IMR-90 (cell line): ENCODE data around the gene CDS2. TPM values are rescaled to one million over a fixed set of nuclear protein-coding genes. Genes with fewer than 3 reads are reported as not detected.

Source experiments
- ATAC-seq: fragments of 200-7000 bp; cut with Tn5 transposase; 2 replicates; pipeline ENCODE4 v1.9.1; 2020; ENCODE audit warnings: low read depth, mild to moderate bottlenecking, moderate library complexity
- BruUV-seq: library from RNA; stranded (reverse); fragments of 400-500 nt; replicated peaks from 2 replicates; lab custom pipeline; 2021; lab: Mats Ljungman, UMichigan
- CTCF ChIA-PET: fragments of 300-600 bp; formaldehyde crosslinking; extraction: SDS; loops from one replicate; lab custom pipeline; 2021; ENCODE audit warnings: antibody characterized with exemption; lab: Yijun Ruan, JAX
- POLR2A ChIA-PET: fragments of 300-600 bp; sonication (Branson Sonifier 250); formaldehyde crosslinking; loops from one replicate; lab custom pipeline; 2022; ENCODE audit warnings: antibody characterized with exemption; ENCODE audit not compliant: unreplicated experiment; lab: Charles Lee
- DNase-seq: peaks from one replicate; pipeline ENCODE4 v3.0.0; 2013
- H2AFZ ChIP-seq: replicated peaks from 2 replicates; pipeline ENCODE3; 2013; ENCODE audit warnings: low read length, mild to moderate bottlenecking; ENCODE audit not compliant: poor library complexity
- H2AK5ac ChIP-seq: 2 replicates; pipeline ENCODE4 v1.6.1; 2013; ENCODE audit warnings: low read depth, low read length, inconsistent platforms
- H2AK9ac ChIP-seq: replicated peaks from 2 replicates; pipeline ENCODE3; 2013; ENCODE audit warnings: mild to moderate bottlenecking, low read depth, low read length, moderate library complexity; ENCODE audit not compliant: poor library complexity
- H2BK120ac ChIP-seq: 2 replicates; pipeline ENCODE4 v1.6.1; 2013; ENCODE audit warnings: low read depth, low read length, inconsistent platforms
- H2BK15ac ChIP-seq: 3 replicates; pipeline ENCODE4 v1.6.1; 2013; ENCODE audit warnings: low read depth, low read length, inconsistent platforms
- H2BK20ac ChIP-seq: 2 replicates; pipeline ENCODE4 v1.6.1; 2013; ENCODE audit warnings: low read depth, mild to moderate bottlenecking, inconsistent platforms, low read length, moderate library complexity
- H2BK5ac ChIP-seq: 2 replicates; pipeline ENCODE4 v1.6.1; 2013; ENCODE audit warnings: mild to moderate bottlenecking, low read depth, low read length, inconsistent platforms; ENCODE audit not compliant: poor library complexity, severe bottlenecking
- H3K14ac ChIP-seq: replicated peaks from 2 replicates; pipeline ENCODE4 v1.6.1; 2013; ENCODE audit warnings: low read depth, low read length, inconsistent platforms
- H3K18ac ChIP-seq: 2 replicates; pipeline ENCODE4 v1.6.1; 2013; ENCODE audit warnings: low read depth, low read length, control low read depth
- H3K23ac ChIP-seq: 2 replicates; pipeline ENCODE4 v1.6.1; 2013; ENCODE audit warnings: low read depth, low read length, inconsistent platforms
- H3K27ac ChIP-seq: 2 replicates; pipeline ENCODE4 v1.5.1; 2013; ENCODE audit warnings: mild to moderate bottlenecking, control low read depth, low read length; ENCODE audit not compliant: insufficient read depth
- H3K27me3 ChIP-seq: 2 replicates; pipeline ENCODE4 v1.6.1; 2013; ENCODE audit warnings: low read length; ENCODE audit not compliant: control insufficient read depth, insufficient read depth
- H3K36me3 ChIP-seq: 2 replicates; pipeline ENCODE4 v1.6.1; 2013; ENCODE audit warnings: low read length, mixed read lengths; ENCODE audit not compliant: control insufficient read depth, insufficient read depth
- H3K4ac ChIP-seq: 2 replicates; pipeline ENCODE4 v1.6.1; 2013; ENCODE audit warnings: low read depth, low read length, inconsistent platforms
- H3K4me1 ChIP-seq: 2 replicates; pipeline ENCODE4 v1.6.1; 2013; ENCODE audit warnings: low read length, mixed read lengths; ENCODE audit not compliant: control insufficient read depth, insufficient read depth
- H3K4me2 ChIP-seq: 2 replicates; pipeline ENCODE4 v1.6.1; 2013; ENCODE audit warnings: low read depth, mild to moderate bottlenecking, control low read depth, low read length, moderate library complexity
- H3K4me3 ChIP-seq: 2 replicates; pipeline ENCODE4 v1.5.1; 2013; ENCODE audit warnings: low read depth, mild to moderate bottlenecking, control low read depth, low read length, moderate library complexity; ENCODE audit not compliant: insufficient read depth
- H3K56ac ChIP-seq: 2 replicates; pipeline ENCODE4 v1.6.1; 2013; ENCODE audit warnings: low read length, inconsistent platforms; ENCODE audit not compliant: insufficient read depth; ENCODE audit errors: extremely low read depth
- H3K79me1 ChIP-seq, 2 experiments: 2 replicates each; pipeline ENCODE4 v1.6.1; 2013; ENCODE audit warnings: low read length in 2 of 2, inconsistent platforms in 1 of 2, low read depth in 1 of 2
- H3K9ac ChIP-seq: 2 replicates; pipeline ENCODE4 v1.6.1; 2013; ENCODE audit warnings: low read depth, low read length, control low read depth
- H3K9me1 ChIP-seq: 2 replicates; pipeline ENCODE4 v1.6.1; 2013; ENCODE audit warnings: low read length, inconsistent platforms; ENCODE audit not compliant: insufficient read depth
- H3K9me3 ChIP-seq: 2 replicates; pipeline ENCODE4 v1.6.1; 2013; ENCODE audit warnings: low read length; ENCODE audit not compliant: control insufficient read depth, insufficient read depth
- H4K20me1 ChIP-seq: 2 replicates; pipeline ENCODE4 v1.6.1; 2013; ENCODE audit warnings: low read length, inconsistent platforms; ENCODE audit not compliant: insufficient read depth
- H4K5ac ChIP-seq: 2 replicates; pipeline ENCODE4 v1.6.1; 2013; ENCODE audit warnings: mild to moderate bottlenecking, low read depth, low read length, control low read depth
- H4K8ac ChIP-seq, 2 experiments: 2 replicates each; pipeline ENCODE4 v1.6.1; 2013; ENCODE audit warnings: low read depth in 2 of 2, low read length in 2 of 2, control low read depth in 1 of 2, inconsistent platforms in 1 of 2
- H4K91ac ChIP-seq: 2 replicates; pipeline ENCODE4 v1.6.1; 2013; ENCODE audit warnings: low read depth, low read length, inconsistent platforms; ENCODE audit not compliant: insufficient read depth
- BHLHE40 ChIP-seq: fragments of 150-350 bp; IDR thresholded peaks from 2 replicates; pipeline ENCODE4 v1.6.1; 2016; ENCODE audit warnings: mild to moderate bottlenecking, low read depth, low read length
- CHD1 ChIP-seq: IDR thresholded peaks from 2 replicates; pipeline ENCODE4 v1.6.1; 2012; ENCODE audit warnings: low read depth, low read length, improper control_type of control experiment
- FOS ChIP-seq: fragments of 150-350 bp; IDR thresholded peaks from 2 replicates; pipeline ENCODE4 v1.6.1; 2016; ENCODE audit warnings: low read depth, low read length
- MAFK ChIP-seq: IDR thresholded peaks from 2 replicates; pipeline ENCODE4 v1.6.1; 2012; ENCODE audit warnings: low read depth, low read length, improper control_type of control experiment
- MAZ ChIP-seq: IDR thresholded peaks from 2 replicates; pipeline ENCODE4 v1.6.1; 2012; ENCODE audit warnings: low read depth, mild to moderate bottlenecking, low read length, improper control_type of control experiment, moderate library complexity, borderline replicate concordance
- NFE2L2 ChIP-seq: fragments of 150-350 bp; IDR thresholded peaks from 2 replicates; pipeline ENCODE4 v1.6.1; 2016; ENCODE audit warnings: low read depth, mild to moderate bottlenecking, low read length
- POLR2A ChIP-seq: IDR thresholded peaks from 2 replicates; pipeline ENCODE4 v1.6.1; 2012; ENCODE audit warnings: mild to moderate bottlenecking, low read depth, low read length
- RAD21 ChIP-seq: IDR thresholded peaks from 2 replicates; pipeline ENCODE4 v1.6.1; 2012; ENCODE audit warnings: low read length, improper control_type of control experiment
- RCOR1 ChIP-seq: IDR thresholded peaks from 2 replicates; pipeline ENCODE4 v1.6.1; 2012; ENCODE audit warnings: mild to moderate bottlenecking, low read length, improper control_type of control experiment; ENCODE audit not compliant: insufficient replicate concordance
- RFX5 ChIP-seq: IDR thresholded peaks from 2 replicates; pipeline ENCODE4 v1.8.0; 2012; ENCODE audit warnings: low read depth, mild to moderate bottlenecking, low read length, moderate library complexity
- SMC3 ChIP-seq: fragments of 150-350 bp; IDR thresholded peaks from 2 replicates; pipeline ENCODE4 v1.6.1; 2016; ENCODE audit warnings: low read depth, mild to moderate bottlenecking, antibody characterized with exemption, low read length, moderate library complexity
- WGBS, 2 experiments: methylation state at CpG; one replicate each; pipeline versions ENCODE4 v1.1.5 to v1.1.7; 2013; ENCODE audit warnings: missing lambda C conversion rate in 2 of 2; ENCODE audit not compliant: insufficient read length in 1 of 2; ENCODE audit errors: extremely low coverage in 2 of 2; 5-methylcytosine and 5-hydroxymethylcytosine counted together
- dilution Hi-C: fragments of 300-500 bp; cut with HindIII; formaldehyde crosslinking; loops from one replicate; pipeline ENCODE4 v1.14.3; 2018; ENCODE audit warnings: low sequenced_read_pairs; ENCODE audit not compliant: unreplicated experiment
- in situ Hi-C: fragments of 300-500 bp; cut with MboI; formaldehyde crosslinking; loops from 3 replicates; pipeline ENCODE4 v1.14.3; 2019; ENCODE audit warnings: low sequenced_read_pairs, inconsistent platforms, mixed read lengths
- intact Hi-C: fragments of 100-400 bp; cut with micrococcal nuclease; formaldehyde crosslinking; loops from 2 replicates; pipeline ENCODE4 v1.10.0; 2022
- polyA plus RNA-seq, 3 experiments: library from polyadenylated mRNA; depleted of rRNA; stranded (reverse); fragments of >200 nt; gene quantifications; 2 replicates each; pipeline ENCODE4 v1.2.3, GENCODE V29; 2012; ENCODE audit warnings: low replicate concordance in 1 of 3
- total RNA-seq: library from RNA; depleted of rRNA; stranded (reverse); fragments of >200 nt; gene quantifications from 2 replicates; pipeline ENCODE4 v1.2.3, GENCODE V29; 2012
- TF ChIP-seq, protein P1 (sequence below): fragments of 150-350 bp; IDR thresholded peaks from 2 replicates; pipeline ENCODE4 v1.6.1; 2016; ENCODE audit warnings: low read depth, mild to moderate bottlenecking, low read length, moderate library complexity, borderline replicate concordance
- TF ChIP-seq, protein P2 (sequence below): fragments of 150-350 bp; IDR thresholded peaks from 2 replicates; pipeline ENCODE4 v1.6.1; 2017; ENCODE audit warnings: mild to moderate bottlenecking, antibody characterized with exemption, low read length, low read depth

Gene CDS2
- total and polyA plus RNA-seq, 2 of the 4 experiments (the other 2 are of a cell fraction): 17.0 to 47.1 TPM

DNA sequence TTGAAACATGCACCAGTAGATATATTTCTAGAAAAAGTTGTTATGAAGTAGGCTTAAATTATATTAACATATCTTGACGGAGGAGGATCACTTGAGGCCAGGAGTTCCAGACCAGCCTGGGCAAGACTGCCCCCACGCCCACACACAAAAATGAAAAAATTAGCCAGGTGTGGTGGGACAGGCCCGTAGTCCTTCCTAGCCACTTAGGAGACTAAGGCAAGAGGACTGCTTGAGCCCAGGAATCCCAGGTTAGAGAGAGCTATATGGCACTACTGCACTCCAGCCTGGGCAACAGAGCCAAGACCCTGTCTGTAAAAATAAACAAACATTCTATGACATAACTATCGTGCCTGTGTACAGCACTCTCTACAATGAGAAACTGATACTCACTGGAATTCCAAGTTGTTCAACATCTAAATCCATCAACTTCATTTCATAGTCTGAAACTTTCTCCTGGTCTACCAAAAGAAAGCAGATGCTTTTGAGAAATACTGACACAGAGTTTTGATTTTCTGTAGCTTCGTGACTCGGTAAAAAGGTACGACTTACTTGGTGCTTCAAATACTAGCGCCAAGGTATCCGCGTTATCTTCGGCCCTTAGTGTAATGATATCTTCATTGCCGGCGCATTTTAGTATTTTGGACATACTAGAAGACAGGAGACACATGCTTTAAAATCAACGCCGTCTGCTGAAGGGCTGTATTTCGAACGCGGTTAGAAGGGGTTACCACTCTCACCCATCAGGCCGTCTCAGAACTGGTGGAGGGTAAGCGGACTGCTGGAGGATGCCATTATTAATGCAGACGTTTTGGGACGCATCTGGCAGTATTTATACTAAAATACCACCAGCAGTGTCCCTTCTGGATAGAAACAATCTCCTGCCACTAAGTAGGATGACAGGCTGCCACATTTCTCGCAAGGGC, 8.3 kb upstream of the CDS2 start:
- DNase-seq: no peak
- H2AFZ ChIP-seq: no peak overlapping the region

More for the DNA sequence above, 8.3 kb upstream of the CDS2 start:
- dilution Hi-C loops: no loop called here
- CTCF ChIA-PET: interaction anchor here (0.9 kb wide), 1 partner anchor 74 kb away, joined by 3 read pairs; no protein-coding TSS in a partner anchor
- no peaks in the 10 kb centered on the region for H3K9me1 ChIP-seq
- 0% methylated on average over 5 of the region's 23 CpGs; no CpG with 5 or more reads in 1 of the 2 experiments for WGBS, 2 experiments
- H3K4me2 ChIP-seq: peak overlapping the region; percentile 87
- H3K9ac ChIP-seq: peak overlapping the region; percentile 61
- peak overlapping the region; percentile 15; the same call in 1 of the 2 replicates for H3K4ac ChIP-seq
- no peak overlapping the region for H2BK5ac ChIP-seq
- H3K23ac ChIP-seq: peak overlapping the region; percentile 62
- POLR2A ChIA-PET: interaction anchor here (0.6 kb wide), 1 partner anchor 24 kb away, joined by 3 read pairs; no protein-coding TSS in a partner anchor
- no peak for ATAC-seq
- no peak overlapping the region for H4K5ac ChIP-seq
- H3K27ac ChIP-seq: peak overlapping the region; percentile 41; the same call in 1 of the 2 replicates
- H2AK9ac ChIP-seq: peak overlapping the region; percentile 86
- H3K56ac ChIP-seq: peak overlapping the region; percentile 61
- no peak overlapping the region for H2BK20ac ChIP-seq
- H3K4me1 ChIP-seq: peaks cover 2% of the 10 kb centered on the region
- H2BK120ac ChIP-seq: no peak overlapping the region
- BruUV-seq: no TSS peak
- H2BK15ac ChIP-seq: no peak overlapping the region
- 0 out of 2 replicates have a peak overlapping the region, but pooled peaks have one; percentile 16 for H4K91ac ChIP-seq
- H3K4me3 ChIP-seq: peak overlapping the region; percentile 70
- no peak overlapping the region for H2AK5ac ChIP-seq
- intact Hi-C loops: no loop called here
- TF ChIP-seq MAFK: no peak
- TF ChIP-seq NFE2L2: no peak
- TF ChIP-seq MAZ: no peak
- no peak for TF ChIP-seq RCOR1
- TF ChIP-seq SMC3: no peak
- TF ChIP-seq, protein P1, sequence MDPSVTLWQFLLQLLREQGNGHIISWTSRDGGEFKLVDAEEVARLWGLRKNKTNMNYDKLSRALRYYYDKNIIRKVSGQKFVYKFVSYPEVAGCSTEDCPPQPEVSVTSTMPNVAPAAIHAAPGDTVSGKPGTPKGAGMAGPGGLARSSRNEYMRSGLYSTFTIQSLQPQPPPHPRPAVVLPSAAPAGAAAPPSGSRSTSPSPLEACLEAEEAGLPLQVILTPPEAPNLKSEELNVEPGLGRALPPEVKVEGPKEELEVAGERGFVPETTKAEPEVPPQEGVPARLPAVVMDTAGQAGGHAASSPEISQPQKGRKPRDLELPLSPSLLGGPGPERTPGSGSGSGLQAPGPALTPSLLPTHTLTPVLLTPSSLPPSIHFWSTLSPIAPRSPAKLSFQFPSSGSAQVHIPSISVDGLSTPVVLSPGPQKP: no peak
- TF ChIP-seq, protein P2, sequence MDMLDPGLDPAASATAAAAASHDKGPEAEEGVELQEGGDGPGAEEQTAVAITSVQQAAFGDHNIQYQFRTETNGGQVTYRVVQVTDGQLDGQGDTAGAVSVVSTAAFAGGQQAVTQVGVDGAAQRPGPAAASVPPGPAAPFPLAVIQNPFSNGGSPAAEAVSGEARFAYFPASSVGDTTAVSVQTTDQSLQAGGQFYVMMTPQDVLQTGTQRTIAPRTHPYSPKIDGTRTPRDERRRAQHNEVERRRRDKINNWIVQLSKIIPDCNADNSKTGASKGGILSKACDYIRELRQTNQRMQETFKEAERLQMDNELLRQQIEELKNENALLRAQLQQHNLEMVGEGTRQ: no peak
- TF ChIP-seq RFX5: no peak
- TF ChIP-seq POLR2A: no peak
- TF ChIP-seq CHD1: no peak
- no peak for TF ChIP-seq BHLHE40
- TF ChIP-seq RAD21: no peak
- TF ChIP-seq FOS: no peak
- no peaks in the 10 kb centered on the region for H3K27me3 ChIP-seq
- peak overlapping the region; percentile 10 for H3K14ac ChIP-seq
- in situ Hi-C loops: no loop called here
- peak overlapping the region in 1 of 2 experiments; percentile 9; a peak in 1 of 4 replicates for H4K8ac ChIP-seq
- H3K9me3 ChIP-seq: no peaks in the 10 kb centered on the region
- H4K20me1 ChIP-seq: peaks cover 18% of the 10 kb centered on the region
- H3K79me1 ChIP-seq: peaks cover 2 to 22% of the 10 kb centered on the region in 2 experiments; a peak in 2 of 4 replicates
- no peak overlapping the region for H3K18ac ChIP-seq
- peaks cover 6% of the 10 kb centered on the region for H3K36me3 ChIP-seq
